ENCODE results near the gene PPIF.

PPIF gene

DNA sequence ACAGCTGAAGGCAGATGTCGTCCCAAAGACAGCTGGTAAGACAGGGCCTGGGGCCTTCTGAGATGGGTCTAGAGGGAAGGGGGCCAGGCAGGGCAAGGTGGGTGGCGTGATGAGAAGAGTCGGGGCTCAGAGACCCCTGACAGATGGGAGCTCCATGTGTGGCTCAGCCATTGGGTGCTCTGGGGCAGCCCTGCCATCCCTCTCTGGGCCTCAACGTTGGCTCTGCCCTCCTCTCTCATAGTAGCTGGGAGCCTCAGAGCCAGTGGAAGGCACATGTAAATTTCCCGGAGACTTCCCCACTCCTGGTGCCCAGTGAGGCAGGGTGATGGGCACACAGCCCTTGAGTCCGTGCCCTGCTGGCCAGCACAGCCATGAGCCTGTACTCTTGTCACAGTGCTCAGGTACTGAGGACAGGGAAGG is 1.8 kb downstream of the PPIF start:
- DNase-seq (ENCODE audit: low spot score): no peak

DNA sequence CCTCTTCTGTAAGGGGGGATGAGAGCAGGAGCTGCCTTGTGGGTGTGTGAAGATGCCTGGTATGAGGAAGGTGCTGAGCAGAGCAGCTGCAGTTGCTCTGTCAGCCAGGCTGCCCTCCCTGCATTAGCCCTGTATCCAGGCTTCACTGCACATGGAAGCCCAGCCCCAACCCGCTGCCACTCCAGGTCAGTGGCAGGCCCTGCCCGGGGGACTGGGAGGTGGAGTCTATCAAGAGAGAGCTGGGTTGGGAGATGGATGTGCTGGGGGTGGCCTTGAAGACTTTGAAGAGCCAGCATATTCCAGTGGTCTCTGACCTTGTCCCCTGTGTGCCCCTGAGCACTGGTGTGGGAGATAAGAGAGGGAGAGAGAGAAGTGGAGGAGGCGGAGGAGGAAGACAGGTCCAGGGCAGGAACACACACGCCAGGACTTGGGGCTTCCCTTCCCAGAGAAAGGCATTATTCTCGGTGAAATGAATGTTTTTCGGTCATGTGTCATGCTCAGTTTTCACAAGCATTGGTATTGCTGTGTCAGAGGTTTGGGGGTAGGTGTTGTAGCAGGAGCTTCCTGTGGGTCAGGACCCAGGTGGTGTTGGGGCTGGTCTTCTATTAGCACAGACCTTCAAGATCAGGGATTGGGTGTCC is 2.6 kb downstream of the PPIF start:
- no peak for DNase-seq (ENCODE audit: low spot score)

DNA sequence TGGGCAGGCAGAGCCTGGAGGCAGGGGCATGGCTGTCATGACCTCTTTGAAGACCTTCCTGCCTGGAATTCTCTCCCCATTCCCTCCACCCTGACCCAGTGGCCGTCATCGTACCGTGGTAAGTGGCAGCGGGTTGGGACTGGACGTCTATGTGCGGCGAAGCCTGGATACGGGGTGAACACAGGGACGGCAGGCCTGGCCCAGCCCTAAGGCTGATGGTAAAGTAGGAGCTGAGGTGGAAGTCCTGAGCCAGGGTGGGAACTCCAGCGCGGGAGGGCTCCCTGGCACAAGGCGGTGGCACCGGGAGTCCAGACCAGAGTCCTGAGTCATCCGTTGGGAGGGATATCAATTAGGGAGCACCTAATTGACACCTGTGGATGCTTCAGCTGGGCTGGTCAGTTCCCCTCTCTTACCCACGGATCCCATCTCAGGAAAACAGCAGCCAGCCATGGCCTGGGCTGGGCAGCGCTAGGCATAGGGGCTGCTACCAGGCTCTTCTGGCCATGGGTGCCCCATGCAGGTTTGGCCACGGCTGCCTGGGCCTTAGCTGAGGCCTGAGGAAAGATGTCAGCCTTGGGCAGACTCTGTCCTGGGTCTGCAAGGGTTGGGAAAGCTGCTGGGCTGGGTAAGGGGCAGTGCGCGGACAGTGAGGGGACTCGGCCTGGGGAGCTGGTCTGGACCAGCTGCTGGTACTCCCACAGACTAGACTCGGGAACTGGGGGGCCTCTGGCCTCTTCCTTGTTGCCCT is 3.3 kb downstream of the PPIF start:
- no peak for DNase-seq (ENCODE audit: low spot score)

DNA sequence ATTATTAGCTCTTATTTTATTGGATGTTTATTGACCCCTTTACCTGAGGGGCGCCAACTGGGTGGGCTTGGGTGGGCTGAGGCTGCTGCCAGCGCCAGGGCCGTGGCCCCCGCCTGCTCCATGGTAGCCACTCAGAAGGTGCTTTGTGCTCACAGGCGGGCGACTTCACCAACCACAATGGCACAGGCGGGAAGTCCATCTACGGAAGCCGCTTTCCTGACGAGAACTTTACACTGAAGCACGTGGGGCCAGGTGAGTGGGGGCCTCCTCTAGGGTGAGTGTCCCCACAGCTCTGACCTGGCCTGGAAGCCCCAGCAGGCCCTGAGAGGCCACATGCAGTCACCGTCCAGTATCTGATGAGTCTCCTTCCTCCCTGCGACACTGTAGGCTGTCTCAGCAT is 4.1 kb downstream of the PPIF start:
- DNase-seq (ENCODE audit: low spot score): no peak

DNA sequence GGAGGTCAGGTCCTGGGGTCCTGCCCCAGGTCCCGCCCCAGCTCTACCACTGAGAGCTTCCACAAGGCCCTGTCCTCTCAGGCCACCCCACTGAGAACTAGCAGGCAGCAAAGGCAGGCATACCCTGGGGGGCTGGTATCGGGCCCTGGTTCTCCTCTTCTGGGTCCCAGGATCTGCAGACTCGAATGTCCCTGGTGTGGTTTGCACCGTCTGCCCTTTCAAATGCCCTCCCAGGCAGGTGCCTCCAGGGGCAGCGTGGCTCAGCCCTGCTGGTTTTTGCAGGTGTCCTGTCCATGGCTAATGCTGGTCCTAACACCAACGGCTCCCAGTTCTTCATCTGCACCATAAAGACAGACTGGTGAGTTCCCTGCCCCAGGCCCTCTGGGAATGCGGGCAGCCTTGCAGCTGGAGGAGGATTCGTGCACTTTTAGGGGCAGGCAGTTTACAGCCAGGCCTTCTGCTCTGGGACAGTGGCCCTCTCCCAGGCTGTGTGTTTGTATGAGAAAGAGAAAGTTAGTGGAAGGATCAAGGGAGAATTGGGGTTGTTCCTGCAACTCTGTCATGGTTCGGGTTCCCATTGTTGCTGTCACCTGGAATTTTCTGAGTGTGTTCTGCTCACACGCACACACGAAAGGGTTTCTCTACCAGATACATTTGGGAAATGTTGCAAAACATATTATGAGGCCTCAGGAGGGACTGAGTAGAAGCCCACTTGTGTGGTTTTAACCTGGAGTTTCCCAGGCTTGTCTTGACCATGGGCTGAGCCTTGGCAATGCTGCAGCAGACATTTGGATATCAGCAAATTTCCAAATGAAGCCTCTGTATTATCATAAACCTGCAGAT is 5.0 kb downstream of the PPIF start:
- DNase-seq (ENCODE audit: low spot score): no peak

DNA sequence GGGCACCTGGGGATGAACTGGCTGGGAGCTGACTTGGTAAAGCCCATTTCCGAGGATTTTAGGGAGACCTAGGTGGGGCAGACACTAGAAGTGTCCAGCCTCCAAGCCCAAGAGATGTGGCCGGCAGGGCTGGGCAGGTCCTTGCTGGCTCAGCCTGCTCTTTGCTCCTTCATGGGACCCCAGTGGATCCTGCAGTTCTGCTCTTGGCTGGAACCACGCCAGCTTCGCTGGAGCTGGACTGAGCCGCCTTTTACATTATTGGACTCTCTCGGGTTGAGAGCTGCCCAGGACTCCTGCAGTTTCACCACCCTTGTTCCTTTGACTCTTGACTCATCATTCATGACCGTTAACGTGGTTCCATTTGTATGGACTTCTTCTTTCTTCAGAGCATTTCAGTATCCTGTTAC is 5.7 kb downstream of the PPIF start:
- no peak for DNase-seq (ENCODE audit: low spot score)

DNA sequence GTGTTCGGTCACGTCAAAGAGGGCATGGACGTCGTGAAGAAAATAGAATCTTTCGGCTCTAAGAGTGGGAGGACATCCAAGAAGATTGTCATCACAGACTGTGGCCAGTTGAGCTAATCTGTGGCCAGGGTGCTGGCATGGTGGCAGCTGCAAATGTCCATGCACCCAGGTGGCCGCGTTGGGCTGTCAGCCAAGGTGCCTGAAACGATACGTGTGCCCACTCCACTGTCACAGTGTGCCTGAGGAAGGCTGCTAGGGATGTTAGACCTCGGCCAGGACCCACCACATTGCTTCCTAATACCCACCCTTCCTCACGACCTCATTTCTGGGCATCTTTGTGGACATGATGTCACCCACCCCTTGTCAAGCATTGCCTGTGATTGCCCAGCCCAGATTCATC is 6.5 kb downstream of the PPIF start:
- no peak for DNase-seq (ENCODE audit: low spot score)

DNA sequence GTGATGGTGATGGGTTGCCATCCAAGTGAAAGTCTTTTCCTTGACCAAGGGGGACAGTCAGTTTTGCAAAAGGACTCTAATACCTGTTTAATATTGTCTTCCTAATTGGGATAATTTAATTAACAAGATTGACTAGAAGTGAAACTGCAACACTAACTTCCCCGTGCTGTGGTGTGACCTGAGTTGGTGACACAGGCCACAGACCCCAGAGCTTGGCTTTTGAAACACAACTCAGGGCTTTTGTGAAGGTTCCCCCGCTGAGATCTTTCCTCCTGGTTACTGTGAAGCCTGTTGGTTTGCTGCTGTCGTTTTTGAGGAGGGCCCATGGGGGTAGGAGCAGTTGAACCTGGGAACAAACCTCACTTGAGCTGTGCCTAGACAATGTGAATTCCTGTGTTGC is 6.9 kb downstream of the PPIF start:
- DNase-seq (ENCODE audit: low spot score): no peak

DNA sequence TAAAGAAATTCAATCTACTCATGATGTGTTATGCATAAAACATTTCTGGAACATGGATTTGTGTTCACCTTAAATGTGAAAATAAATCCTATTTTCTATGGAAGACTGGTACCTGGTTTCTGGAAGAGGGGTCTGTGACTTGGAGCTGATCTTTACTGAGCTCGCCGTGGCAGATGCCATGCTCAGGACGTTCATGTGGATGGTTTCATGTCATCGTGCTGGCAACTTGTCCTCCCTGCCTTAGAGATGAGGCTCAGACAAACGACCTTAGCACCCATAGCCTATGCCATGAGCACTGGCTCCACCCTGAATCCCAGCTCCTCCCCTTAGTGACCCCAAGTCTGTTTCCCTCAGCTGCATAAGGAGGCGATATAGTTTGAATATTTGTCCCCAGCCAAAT is 7.3 kb downstream of the PPIF start:
- no peak for DNase-seq (ENCODE audit: low spot score)

DNA sequence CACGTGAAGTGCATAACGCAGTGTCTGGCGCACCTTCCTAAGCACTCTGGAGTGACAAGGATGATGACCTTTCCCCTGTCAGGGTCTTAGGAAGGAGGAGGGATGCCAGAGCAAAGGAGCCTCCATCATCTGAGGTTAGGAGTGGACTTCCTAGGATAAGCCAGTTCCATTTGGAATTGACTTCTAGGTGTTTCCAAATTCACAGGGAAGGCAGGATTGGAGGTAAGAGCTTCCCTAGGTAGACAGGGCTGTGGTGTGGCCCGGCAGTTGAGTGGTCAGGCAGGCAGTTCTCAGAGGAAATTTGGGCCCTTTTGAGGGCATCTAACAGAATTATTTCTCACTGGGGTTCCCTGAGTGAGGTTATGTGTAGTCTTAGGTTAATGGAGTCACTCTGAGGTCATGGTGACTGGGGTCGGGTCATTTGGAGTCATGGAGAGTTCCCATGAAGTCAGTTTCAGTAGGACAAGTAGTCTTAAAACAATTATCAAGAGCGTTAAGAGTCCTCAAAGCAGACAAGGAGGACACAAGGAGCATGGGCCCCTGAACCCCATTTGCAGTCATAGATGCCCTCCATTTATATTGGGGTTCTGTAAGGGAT is 8.2 kb downstream of the PPIF start:
- DNase-seq (ENCODE audit: low spot score): no peak

DNA sequence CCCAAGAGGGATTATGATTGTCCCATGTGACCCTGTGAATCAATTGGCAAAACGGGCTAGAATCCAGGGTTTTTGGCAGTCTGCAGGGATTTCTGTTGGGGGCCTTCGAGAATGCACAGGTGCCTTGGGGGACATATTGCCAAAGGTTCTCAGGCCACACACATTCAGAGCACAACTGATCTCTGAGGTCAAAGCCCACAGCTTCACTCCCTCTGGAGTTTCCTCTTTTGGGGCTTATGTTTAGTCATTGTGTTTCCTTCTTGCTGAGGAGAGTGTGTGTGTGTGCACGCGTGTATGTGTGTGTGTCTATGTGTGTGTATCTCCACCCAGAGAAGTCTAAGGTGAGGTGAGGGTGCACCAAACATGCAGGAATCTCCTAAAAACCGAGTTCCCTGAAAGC is 8.8 kb downstream of the PPIF start:
- no peak for DNase-seq (ENCODE audit: low spot score)

DNA sequence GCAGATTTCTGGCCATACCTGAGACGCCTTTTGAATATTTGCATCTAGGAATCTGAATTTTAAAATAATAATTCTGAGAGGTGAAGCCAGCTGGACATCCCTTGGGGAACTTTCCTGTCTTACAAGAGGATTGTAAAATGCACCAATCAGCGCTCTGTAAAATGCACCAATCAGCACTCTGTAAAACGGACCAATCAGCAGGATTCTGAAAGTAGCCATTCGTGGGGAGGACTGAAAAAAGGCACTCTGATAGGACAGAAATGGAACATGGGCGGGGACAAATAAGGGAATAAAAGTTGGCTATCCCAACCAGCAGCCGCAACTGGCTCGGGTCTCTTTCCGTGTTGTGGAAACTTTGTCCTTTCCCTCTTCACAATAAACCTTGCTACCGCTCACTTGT is 9.9 kb downstream of the PPIF start:
- no peak for DNase-seq (ENCODE audit: low spot score)

DNA sequence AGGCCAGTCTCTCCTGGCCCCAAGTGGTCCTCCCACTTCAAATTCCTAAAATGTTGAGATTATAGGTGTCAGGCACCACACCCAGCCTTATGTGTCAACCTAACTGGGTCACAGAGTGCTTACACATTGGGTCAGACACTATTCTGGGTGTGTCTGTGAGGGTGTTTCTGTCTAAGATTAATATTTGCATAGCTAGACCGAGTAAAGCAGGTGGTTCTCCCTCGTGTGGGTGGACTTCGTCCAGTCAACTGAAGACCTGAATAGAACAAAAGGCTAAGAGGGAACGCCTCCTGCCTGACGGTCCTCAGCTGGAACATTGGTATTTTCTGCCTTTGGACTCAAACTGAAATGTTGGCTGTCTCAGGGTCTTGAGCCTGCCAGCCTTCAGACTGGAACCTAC is 11.5 kb downstream of the PPIF start:
- no peak for DNase-seq (ENCODE audit: low spot score)

DNA sequence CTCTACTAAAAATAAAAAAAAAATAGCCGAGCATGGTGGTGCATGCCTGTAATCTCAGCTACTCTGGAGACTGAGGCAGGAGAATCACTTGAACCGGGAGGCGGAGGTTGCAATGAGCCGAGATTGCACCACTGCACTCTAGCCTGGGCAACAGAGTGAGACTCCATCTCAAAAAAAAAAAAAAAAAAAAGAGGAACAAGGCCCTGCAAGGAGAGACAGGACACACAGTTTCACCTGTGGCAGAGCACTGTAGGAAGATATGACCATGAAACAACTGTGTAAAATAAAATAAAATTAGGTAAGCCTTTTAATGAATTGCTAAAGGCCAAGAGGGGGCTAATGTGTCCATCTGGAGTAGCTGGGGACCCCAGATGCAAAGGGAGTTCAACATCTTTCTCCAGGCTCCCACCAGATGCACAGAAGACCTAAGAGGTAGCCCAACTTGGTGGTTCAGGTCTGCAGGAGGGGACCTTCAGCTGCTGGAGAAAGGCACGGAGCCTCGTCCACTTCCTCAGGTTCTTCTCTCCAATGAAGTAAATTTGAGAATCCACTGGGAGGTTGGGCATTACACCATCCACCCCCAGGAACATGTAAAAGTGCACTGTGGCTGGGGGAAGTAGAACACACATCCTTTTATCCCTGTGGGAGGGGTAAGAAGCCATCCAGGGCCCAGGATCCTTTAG is 12.7 kb downstream of the PPIF start:
- DNase-seq (ENCODE audit: low spot score): no peak

DNA sequence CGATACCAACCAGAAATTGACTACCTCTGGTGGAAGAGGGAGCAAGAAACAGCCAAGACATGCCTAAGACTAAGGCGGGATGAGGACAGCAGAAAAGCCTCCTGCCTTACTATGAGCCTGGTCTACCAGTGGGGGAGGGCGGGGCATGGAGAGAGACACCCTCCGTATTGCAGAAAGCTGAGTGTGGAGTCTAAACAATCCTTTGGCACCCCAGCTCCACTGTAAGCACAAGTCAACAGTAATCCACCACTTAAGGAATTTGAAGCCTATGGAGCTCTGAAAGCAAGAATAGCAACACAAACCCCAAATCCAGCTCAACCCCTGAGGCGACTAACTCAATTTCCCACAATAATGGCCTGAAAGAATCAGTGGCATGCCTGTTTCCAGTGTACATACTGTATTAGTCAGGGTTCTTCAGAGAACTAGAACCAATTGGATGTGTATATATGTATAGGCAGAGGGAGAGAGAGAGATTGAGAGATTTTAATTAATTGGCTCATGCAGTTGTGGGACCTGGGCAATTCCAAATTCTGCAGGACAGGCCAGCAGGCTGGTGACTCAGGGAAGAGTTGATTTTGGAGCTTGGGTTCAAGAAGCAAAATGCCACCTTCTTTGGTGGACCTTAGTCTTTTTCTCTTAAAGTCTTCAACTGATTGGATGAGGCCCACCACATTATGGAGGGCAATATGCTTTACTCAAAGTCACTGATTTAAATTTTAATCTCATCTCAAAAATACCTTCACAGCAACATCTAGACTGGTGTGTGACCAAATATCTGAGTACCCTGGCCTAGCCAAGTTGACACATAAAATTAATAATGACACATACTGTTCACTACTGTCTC is 13.5 kb downstream of the PPIF start:
- no peak for DNase-seq (ENCODE audit: low spot score)

DNA sequence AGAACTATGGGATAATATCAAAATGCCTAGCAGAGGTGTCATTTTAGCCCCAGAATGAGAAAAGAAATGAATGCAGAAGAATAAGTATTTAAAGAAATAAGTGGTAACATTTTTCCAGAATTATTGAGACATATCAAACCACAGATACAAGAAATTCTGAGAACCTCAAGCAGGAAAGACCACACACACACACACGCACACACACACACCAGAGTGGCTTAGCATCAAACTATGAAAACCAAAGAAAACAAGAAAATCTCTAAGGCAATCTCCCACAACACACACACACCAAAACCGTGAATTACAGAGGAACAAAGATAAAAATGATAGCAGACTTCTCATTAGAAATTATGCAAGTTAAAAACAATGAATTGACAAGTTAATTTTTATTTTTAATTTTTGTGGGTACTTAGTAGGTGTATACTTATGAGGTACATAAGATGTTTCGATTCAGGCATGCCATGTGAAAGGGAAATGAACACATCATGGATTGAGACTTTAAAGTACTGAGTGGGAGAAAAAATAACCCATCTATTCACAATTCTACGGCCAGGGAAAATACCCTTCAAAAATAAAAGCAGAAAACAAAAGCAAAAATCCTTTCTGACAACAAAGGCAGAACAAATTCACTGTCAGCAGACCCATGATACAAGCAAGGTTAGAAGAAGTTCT is 14.6 kb downstream of the PPIF start:
- no peak for DNase-seq (ENCODE audit: low spot score)

DNA sequence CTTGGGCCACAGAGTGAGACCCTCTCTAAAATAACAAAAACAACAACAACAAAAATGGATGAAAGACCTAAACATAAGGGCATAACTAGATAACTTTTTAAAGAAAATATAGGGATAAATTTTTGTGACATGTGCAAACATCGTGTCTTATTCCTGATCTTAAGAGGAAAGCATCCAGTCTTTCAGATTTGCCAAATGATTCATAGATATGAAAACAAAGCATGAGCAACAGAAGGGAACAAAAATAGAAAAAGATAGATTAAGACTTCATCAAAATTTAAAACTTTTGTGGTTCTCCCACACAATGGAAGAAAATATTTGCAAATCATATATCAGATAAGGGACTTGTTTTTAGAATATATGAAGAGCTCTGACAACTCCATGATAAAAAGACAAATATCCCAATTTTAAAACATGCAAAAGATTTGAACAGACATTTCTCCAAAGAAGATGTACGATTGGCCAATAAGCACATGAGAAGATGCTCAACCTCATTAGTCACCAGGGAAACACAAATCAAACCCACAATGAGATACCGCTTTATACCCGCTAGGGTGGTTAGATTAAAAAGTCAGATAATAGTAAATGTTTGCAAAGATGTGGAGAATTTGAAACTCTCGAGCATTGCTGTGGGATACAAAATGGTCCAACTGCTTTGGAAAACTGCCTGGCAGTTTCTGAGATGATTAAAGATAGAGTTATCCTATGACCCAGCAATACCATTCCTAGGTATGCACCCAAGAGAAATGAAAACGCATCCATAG is 20.3 kb downstream of the PPIF start:
- DNase-seq (ENCODE audit: low spot score): no peak

DNA sequence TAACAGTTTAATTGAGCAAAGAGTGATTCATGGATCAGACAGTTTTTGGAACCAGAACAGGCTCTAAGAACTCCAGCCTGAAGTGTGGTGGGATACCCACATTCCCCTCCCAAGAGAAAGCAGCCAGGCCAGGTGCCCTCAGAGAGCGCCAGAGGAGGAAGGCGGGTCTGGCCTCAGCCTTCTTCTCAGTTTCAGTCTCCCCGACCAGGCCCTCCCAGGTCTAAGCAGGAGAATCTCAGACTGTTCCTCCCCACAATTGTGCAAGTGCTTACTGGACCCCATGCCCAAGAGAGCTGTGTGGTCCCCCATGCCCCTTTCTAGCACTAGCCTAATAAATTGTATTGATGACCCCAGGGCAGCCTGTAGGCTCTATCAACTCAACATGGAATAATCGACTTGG is 25.6 kb downstream of the PPIF start:
- no peak for DNase-seq (ENCODE audit: low spot score)

DNA sequence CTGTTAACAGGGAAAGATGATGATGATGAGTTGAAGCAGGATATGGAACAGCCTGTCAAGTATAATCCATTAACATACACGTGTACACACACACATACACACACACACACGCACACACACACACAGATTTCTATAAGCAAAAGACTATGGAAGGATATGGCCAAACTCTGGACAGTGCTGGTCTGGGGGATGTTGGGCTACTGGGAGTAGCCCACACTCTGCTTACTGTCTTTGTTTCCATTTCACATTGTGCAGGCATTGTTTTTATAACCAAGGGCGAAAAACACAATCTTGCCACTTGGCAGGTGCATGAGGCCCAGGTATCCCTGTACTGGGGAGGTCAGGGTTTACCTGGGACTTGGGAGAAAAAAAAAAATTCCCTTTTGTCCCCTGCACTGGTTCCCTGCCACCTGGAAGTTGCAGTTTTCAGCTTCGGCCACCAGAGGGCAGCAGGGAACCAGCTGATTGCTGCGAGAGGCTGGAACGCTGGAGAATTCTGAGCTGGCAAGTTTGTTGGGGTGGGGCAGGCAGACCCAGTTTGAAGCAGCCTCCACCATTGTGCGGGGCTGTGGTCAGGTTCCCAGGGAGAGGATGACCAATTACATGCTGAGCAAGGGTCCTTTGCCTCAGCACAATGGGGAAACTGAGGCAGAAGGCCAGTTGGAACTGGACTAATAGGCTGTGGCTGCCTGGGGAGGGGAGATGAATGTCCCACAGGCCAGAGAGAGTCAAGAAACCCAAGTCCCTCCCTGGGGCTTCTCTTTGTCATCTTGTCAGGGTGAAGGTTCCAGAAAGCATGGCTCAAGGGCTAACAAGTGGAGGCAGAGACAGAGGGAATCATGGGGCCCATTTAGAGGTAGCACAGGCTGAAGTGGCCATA is 27.3 kb downstream of the PPIF start:
- peak; percentile 51 for DNase-seq (ENCODE audit: low spot score)
